ENCODE results near the gene LAMTOR4. TPM values are rescaled to one million over a fixed set of nuclear protein-coding genes. Genes with fewer than 3 reads are reported as not detected.
"Not testable (repeated sequence)": the region's sequence is repeated elsewhere in the genome, so short reads cannot be mapped to it uniquely, and the experiment has no call there.

Gene LAMTOR4
- total RNA-seq, 2 experiments from 2014 or later = 119 to 151 TPM

DNA sequence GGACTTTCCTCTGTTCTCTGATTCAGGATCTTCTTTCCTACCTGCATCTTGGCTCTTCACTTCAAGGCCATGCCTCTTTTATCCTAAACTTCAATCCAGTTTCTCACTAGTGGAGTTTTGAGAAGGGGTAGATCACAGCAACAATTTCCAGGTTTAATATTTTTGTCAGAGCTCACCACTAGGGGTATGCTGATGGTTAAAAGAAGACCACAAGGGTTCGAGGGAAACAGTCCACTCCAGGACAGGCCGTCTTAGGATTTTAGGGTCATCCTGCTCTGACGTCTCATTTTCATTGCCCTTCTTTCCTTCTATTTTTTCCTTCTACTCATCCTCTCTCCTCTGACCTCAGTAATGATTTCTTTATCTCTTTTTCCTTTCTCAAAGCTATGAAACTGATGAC, 40.3 kb downstream of the LAMTOR4 start:
- DNase-seq = no peak
- no peaks in the 10 kb centered on the region for H3K36me3 Mint-ChIP-seq
- CTCF ChIA-PET = interaction anchor here (1.1 to 6.5 kb wide), 9 partner anchors 12 to 56 kb away, joined by 3 to 80 read pairs (median 7); partner anchors contain the start of genes GAL3ST4, GPC2, LAMTOR4 and PVRIG
- no peak for ATAC-seq
- H3K4me3 Mint-ChIP-seq = no peak overlapping the region
- no peaks in the 10 kb centered on the region for H3K9me3 Mint-ChIP-seq (ENCODE audit: low read depth)
- no peak overlapping the region for H3K27ac Mint-ChIP-seq
- peaks cover 17% of the 10 kb centered on the region for H3K4me1 Mint-ChIP-seq
- no peaks in the 10 kb centered on the region for H3K27me3 Mint-ChIP-seq

- CTCF ChIA-PET = interaction anchor here (0.7 to 6.5 kb wide), 14 partner anchors 8 to 217 kb away, joined by 3 to 80 read pairs (median 4); partner anchors contain the start of genes GAL3ST4, GPC2, LAMTOR4 and PVRIG
- H3K27ac Mint-ChIP-seq = peak overlapping the region; percentile 48
These were observed 41.5 kb downstream of the LAMTOR4 start for GRCh38 chr7:100190048-100190711.

GRCh38 chr7:100191775-100192174, 43.1 kb downstream of the LAMTOR4 start:
- Mint-ChIP-seq H3K4me3 (no peak overlapping the region), H3K36me3 (no peaks in the 10 kb centered on the region), H3K27me3 (no peaks in the 10 kb centered on the region), H3K4me1 (peaks cover 17% of the 10 kb centered on the region), H3K9me3 (ENCODE audit: low read depth) (no peaks in the 10 kb centered on the region), H3K27ac (no peak overlapping the region)
- ATAC-seq (no peak), DNase-seq (no peak)
- CTCF ChIA-PET = no interaction called here

More at GRCh38 chr7:100190048-100190711, 41.5 kb downstream of the LAMTOR4 start:
- peak; percentile 92 for ATAC-seq
- DNase-seq = no peak
- Mint-ChIP-seq H3K4me1 (peaks cover 17% of the 10 kb centered on the region), H3K9me3 (ENCODE audit: low read depth) (no peaks in the 10 kb centered on the region), H3K4me3 (no peak overlapping the region), H3K36me3 (no peaks in the 10 kb centered on the region), H3K27me3 (no peaks in the 10 kb centered on the region)

- H3K4me3 Mint-ChIP-seq; DNase-seq; H3K36me3 Mint-ChIP-seq; H3K9me3 Mint-ChIP-seq (ENCODE audit: low read depth); H3K27me3 Mint-ChIP-seq; H3K27ac Mint-ChIP-seq; ATAC-seq: not testable (repeated sequence)
- peaks cover 17% of the 10 kb centered on the region for H3K4me1 Mint-ChIP-seq
- CTCF ChIA-PET = interaction anchor here (2.0 to 3.9 kb wide), 2 partner anchors 17 to 25 kb away, joined by 7 to 21 read pairs; no protein-coding TSS in a partner anchor
These were observed 43.7 kb downstream of the LAMTOR4 start for GRCh38 chr7:100192281-100192862.

- ATAC-seq (no peak), DNase-seq (no peak)
- H3K27ac Mint-ChIP-seq = no peak overlapping the region
- CTCF ChIA-PET = interaction anchor here (2.0 to 3.9 kb wide), 2 partner anchors 16 to 24 kb away, joined by 7 to 21 read pairs; no protein-coding TSS in a partner anchor
- no peaks in the 10 kb centered on the region for H3K36me3 Mint-ChIP-seq
- H3K4me3 Mint-ChIP-seq = no peak overlapping the region
- H3K9me3 Mint-ChIP-seq (ENCODE audit: low read depth) = no peaks in the 10 kb centered on the region
- H3K27me3 Mint-ChIP-seq = no peaks in the 10 kb centered on the region
- H3K4me1 Mint-ChIP-seq = peaks cover 17% of the 10 kb centered on the region
These were observed 44.3 kb downstream of the LAMTOR4 start for GRCh38 chr7:100192969-100193368.

DNA sequence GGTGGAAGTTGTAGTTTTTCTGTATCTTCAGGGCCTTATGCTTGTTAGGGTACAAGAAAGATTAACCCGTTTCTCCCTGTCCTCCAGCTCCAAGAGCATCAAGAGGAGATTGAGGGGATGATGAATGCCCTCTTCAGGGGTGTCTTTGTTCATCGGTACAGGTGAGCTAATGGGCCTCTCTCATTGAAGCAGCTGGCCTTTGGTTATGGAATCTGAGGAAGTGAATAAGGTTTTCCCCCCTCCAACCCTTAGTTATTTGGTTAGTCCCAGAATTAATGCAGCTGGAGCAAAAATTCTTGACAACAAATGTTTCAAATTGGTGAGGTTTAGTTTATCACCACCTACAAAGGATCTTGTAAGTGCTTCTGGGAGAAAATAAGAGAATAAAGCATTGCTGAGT, 46.5 kb downstream of the LAMTOR4 start:
- Mint-ChIP-seq H3K27me3 (peaks cover 2% of the 10 kb centered on the region), H3K4me1 (peaks cover 11% of the 10 kb centered on the region), H3K9me3 (ENCODE audit: low read depth) (no peaks in the 10 kb centered on the region), H3K27ac (no peak overlapping the region), H3K36me3 (no peaks in the 10 kb centered on the region), H3K4me3 (no peak overlapping the region)
- CTCF ChIA-PET = interaction anchor here (0.8 to 3.9 kb wide), 6 partner anchors 9 to 63 kb away, joined by 3 to 21 read pairs (median 4); no protein-coding TSS in a partner anchor
- DNase-seq (no peak), ATAC-seq (no peak)

- not testable (repeated sequence) for H3K4me1 Mint-ChIP-seq
These were observed 47.2 kb downstream of the LAMTOR4 start for GRCh38 chr7:100195901-100196322.

GRCh38 chr7:100198266-100198665, 49.5 kb downstream of the LAMTOR4 start:
- Mint-ChIP-seq H3K9me3 (ENCODE audit: low read depth) (no peaks in the 10 kb centered on the region), H3K4me3 (no peak overlapping the region), H3K27me3 (peaks cover 2% of the 10 kb centered on the region), H3K4me1 (no peaks in the 10 kb centered on the region), H3K27ac (no peak overlapping the region), H3K36me3 (peaks cover 2% of the 10 kb centered on the region)
- no peak for DNase-seq
- CTCF ChIA-PET = interaction anchor here (1.2 to 2.9 kb wide), 2 partner anchors 10 to 66 kb away, joined by 4 to 7 read pairs; no protein-coding TSS in a partner anchor
- ATAC-seq = no peak

More at GRCh38 chr7:100195901-100196322, 47.2 kb downstream of the LAMTOR4 start:
- H3K4me3 Mint-ChIP-seq; H3K27me3 Mint-ChIP-seq; H3K36me3 Mint-ChIP-seq; DNase-seq; ATAC-seq; H3K9me3 Mint-ChIP-seq (ENCODE audit: low read depth); H3K27ac Mint-ChIP-seq: not testable (repeated sequence)
- CTCF ChIA-PET = interaction anchor here (1.2 to 3.9 kb wide), 3 partner anchors 10 to 22 kb away, joined by 3 to 21 read pairs (median 5); no protein-coding TSS in a partner anchor

DNA sequence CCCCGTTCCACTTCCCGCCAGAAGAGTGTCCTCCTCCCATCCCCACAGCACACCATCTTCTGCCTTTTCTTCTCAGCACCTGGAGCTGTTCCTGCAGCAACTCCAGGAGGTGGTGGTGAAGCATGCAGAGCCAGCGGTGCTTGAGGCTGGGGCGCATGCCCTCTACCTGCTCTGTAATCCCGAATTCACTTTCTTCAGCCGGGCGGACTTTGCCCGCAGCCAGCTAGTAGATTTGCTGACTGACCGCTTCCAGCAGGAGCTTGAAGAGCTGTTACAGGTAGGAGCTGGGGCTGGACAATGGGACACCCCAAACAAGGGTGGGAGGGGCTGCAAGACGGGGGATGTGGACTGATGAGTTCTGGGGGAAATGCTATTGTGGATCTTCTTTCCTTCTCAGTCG, 52.0 kb downstream of the LAMTOR4 start:
- H3K9me3 Mint-ChIP-seq (ENCODE audit: low read depth) = no peaks in the 10 kb centered on the region
- H3K36me3 Mint-ChIP-seq = peaks cover 4% of the 10 kb centered on the region
- no peak overlapping the region for H3K4me3 Mint-ChIP-seq
- no peak overlapping the region for H3K27ac Mint-ChIP-seq
- DNase-seq = no peak
- H3K27me3 Mint-ChIP-seq = peaks cover 2% of the 10 kb centered on the region
- H3K4me1 Mint-ChIP-seq = peaks cover 8% of the 10 kb centered on the region
- CTCF ChIA-PET = interaction anchor here (0.6 kb wide), 1 partner anchor 12 kb away, joined by 3 read pairs; no protein-coding TSS in a partner anchor
- no peak for ATAC-seq

Small RNAs within 50 kb of the gene (microRNA-seq; reads per million reads assigned to microRNA genes)
- not detected for gene MIR4658

Other genes starting within 250 kb of the LAMTOR4 start
- gene TRIM4, start 229.4 kb upstream of the LAMTOR4 start, total RNA-seq = 10 to 100 TPM; 26.4 to 26.7 TPM
- gene GJC3, start 219.3 kb upstream of the LAMTOR4 start, total RNA-seq = not detected
- not detected for gene AZGP1, start 172.9 kb upstream of the LAMTOR4 start, total RNA-seq
- 10 to 100 TPM; 55.5 to 58.6 TPM for gene ZKSCAN1, start 133.3 kb upstream of the LAMTOR4 start, total RNA-seq
- 1 to 10 TPM; 5.6 to 7.9 TPM for gene ZSCAN21, start 99.1 kb upstream of the LAMTOR4 start, total RNA-seq
- 10 to 100 TPM; 21.2 to 24.1 TPM for gene ZNF3, start 67.2 kb upstream of the LAMTOR4 start, total RNA-seq
- 10 to 100 TPM; 81.2 to 90.8 TPM for gene COPS6, start 59.9 kb upstream of the LAMTOR4 start, total RNA-seq
- 100 to 1,000 TPM; 405 to 409 TPM for gene MCM7, start 47.5 kb upstream of the LAMTOR4 start, total RNA-seq
- gene AP4M1, start 47.3 kb upstream of the LAMTOR4 start, total RNA-seq = 10 to 100 TPM in 1 of 2 experiments, 1 to 10 TPM in 1; 9.9 to 10.6 TPM
- gene TAF6, start 29.6 kb upstream of the LAMTOR4 start, total RNA-seq = 10 to 100 TPM; 70.4 to 71.4 TPM
- 10 to 100 TPM; 27.3 to 28.0 TPM for gene CNPY4, start 29.3 kb upstream of the LAMTOR4 start, total RNA-seq
- 1 to 10 TPM; 5.6 to 7.5 TPM for gene MBLAC1, start 22.0 kb upstream of the LAMTOR4 start, total RNA-seq
- gene TRAPPC14, start 9.8 kb downstream of the LAMTOR4 start, total RNA-seq = 10 to 100 TPM; 36.8 to 43.5 TPM
- gene GAL3ST4, start 19.7 kb downstream of the LAMTOR4 start, total RNA-seq = 1 to 10 TPM in 1 of 2 experiments, under 1 TPM in 1; 0.61 to 1.4 TPM
- gene GPC2, start 28.5 kb downstream of the LAMTOR4 start, total RNA-seq = 1 to 10 TPM; 2.9 to 6.2 TPM
- gene STAG3, start 29.0 kb downstream of the LAMTOR4 start, total RNA-seq = 10 to 100 TPM in 1 of 2 experiments, 1 to 10 TPM in 1; 8.1 to 20.2 TPM
- 10 to 100 TPM; 45.2 to 63.2 TPM for gene PVRIG, start 71.0 kb downstream of the LAMTOR4 start, total RNA-seq
- not detected for gene SPDYE3, start 158.8 kb downstream of the LAMTOR4 start, total RNA-seq
- gene PILRB, start 209.2 kb downstream of the LAMTOR4 start, total RNA-seq = 10 to 100 TPM; 46.0 to 67.8 TPM
- gene PILRA, start 224.6 kb downstream of the LAMTOR4 start, total RNA-seq = 1 to 10 TPM; 1.3 to 3.4 TPM

Data from activated CD8-positive, alpha-beta memory T cell treated with anti-CD3 and anti-CD28 coated beads, Interleukin-2, amount 10 ng/mL, durations not matched to agents 7 days and 5 days (primary cell).